Measurements from ENCODE around the gene INHBE. TPM values are rescaled to one million over a fixed set of nuclear protein-coding genes. Genes with fewer than 3 reads are reported as not detected.

INHBE gene
- total RNA-seq, 4 donors from 2014 or later, result not detected

DNA sequence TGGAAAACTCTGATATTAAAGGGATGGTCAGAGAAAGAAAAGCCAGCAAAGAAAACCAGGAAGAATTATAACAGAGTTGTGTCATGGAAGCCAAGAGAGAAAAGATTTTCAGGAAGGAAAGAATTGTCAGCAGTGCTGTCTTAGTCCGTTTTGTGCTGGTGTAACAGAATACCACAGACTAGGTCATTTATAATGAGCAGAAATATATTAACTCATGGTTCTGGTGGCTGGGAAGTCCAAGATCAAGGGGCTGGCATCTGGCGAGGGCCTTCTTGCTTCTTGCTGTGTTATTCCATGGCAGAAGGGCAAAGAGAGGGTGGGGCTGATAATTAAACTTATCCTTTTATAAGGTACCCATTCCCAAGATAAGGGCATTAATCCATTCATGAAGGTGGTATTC lies 6.4 kb upstream of the INHBE start:
- TF ChIP-seq CTCF (IDR thresholded peaks at IDR 0.05; ENCODE audit: low read depth), result no peak

GRCh38 chr12:57449375-57449774 lies 5.7 kb upstream of the INHBE start:
- TF ChIP-seq CTCF (IDR thresholded peaks at IDR 0.05; ENCODE audit: low read depth), result no peak

- no peak for TF ChIP-seq CTCF (IDR thresholded peaks at IDR 0.05; ENCODE audit: low read depth)
Observed at GRCh38 chr12:57450057-57450456, 5.0 kb upstream of the INHBE start.

DNA sequence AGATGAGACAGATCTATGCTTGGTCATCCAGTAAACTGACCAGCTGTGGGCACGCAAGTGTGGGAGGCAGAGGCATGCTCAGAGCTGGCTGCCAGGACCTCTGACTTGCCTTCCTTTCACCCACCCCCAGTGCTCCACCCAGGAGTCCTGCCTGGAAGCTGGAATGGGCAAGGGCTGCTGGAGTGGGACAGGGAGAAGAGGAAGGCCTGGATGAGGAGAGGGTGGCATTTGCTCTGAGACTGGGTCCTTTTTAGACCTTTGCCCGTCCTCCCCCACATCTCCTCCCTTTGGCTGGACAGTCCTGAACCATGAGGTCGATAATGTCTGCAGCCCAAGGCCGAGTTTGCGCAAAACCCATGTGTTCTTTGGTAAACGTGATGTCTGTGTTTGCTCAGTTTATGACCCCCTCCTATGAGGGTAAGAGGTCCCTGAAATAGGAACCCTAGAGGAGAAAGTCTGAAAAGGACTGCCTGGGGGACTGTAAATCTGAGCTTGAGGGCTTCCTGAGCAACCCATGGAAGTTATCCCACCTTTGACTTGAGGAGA lies 3.8 kb upstream of the INHBE start:
- TF ChIP-seq CTCF (IDR thresholded peaks at IDR 0.05; ENCODE audit: low read depth), result no peak

- TF ChIP-seq CTCF (IDR thresholded peaks at IDR 0.05; ENCODE audit: low read depth), result no peak
Observed at GRCh38 chr12:57452181-57452936, 2.7 kb upstream of the INHBE start.

- no peak for TF ChIP-seq CTCF (IDR thresholded peaks at IDR 0.05; ENCODE audit: low read depth)
Observed at GRCh38 chr12:57452937-57453509, 2.1 kb upstream of the INHBE start.

DNA sequence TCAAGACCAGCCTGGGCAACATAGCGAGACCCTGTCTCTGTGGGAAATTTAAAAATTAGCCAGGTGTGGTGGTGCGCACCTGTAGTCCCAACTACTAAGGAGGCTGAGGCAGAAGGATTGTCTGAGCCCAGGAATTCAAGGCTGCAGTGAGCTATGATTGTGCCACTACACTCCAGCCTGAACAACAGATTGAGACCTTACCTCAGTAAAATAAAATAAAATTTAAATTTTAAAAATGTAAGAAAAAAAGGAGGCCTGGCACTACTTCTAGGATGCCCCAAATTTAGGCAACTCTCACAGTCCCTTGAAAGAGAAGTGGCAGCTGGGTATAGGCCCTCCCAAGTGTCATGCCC lies 918 bp upstream of the INHBE start:
- no peak for TF ChIP-seq CTCF (IDR thresholded peaks at IDR 0.05; ENCODE audit: low read depth)

Data from subcutaneous adipose tissue (tissue), 4 donors.